GM12875 (cell line): ENCODE results near the gene TPST1.
"Not testable (repeated sequence)": the region's sequence is repeated elsewhere in the genome, so short reads cannot be mapped to it uniquely, and the experiment has no call there.

Source experiments
- H3K4me3 ChIP-seq: one replicate; pipeline ENCODE4 v1.5.1; 2011; ENCODE audit warnings: low read depth, low read length, control low read depth
- TF ChIP-seq, protein P1 (sequence below): IDR thresholded peaks from 2 replicates; pipeline ENCODE4 v1.5.1; 2011; ENCODE audit warnings: low read depth, mild to moderate bottlenecking, control low read depth, inconsistent platforms, low read length, moderate library complexity, borderline replicate concordance; ENCODE audit not compliant: insufficient read depth

The TPST1 gene

DNA sequence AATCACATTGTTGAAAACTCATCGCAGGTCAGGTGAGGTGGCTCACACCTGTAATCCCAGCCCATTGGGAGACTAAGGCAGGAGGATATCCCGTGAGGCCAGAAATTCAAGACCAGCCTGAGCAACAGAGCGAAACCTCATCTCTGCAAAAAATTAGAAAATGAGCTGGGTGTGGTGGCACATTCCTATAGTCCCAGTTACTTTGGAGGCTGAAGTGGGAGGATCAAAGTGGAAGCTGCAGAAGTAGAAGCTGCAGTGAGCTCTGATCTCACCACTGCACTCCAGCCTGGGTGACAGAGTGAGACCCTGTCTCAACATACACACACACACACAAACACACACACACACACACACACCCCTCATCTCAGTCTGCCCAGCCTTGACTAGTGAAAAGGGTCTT lies 190.9 kb downstream of the TPST1 start:
- not testable (repeated sequence) for H3K4me3 ChIP-seq

GRCh38 chr7:66398841-66399240 lies 193.7 kb downstream of the TPST1 start:
- not testable (repeated sequence) for H3K4me3 ChIP-seq

DNA sequence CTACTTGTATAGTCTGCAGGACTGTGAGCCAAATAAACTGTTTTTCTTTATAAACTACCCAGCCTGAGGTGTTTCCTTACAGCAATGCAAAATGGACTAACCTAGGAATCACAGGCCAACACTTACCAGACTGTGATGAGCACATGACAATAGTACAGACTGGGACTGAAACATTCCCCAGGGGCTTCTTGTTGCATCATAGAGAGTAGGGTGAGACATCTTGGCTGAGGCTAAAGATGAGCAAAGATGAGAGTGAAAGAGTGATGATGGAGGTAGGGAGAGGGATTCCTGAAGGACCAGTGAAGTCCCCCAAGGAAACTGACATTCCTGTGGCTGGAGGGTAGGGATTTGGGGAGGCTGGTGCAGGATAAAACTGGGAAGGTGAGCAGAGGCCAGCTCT lies 194.4 kb downstream of the TPST1 start:
- H3K4me3 ChIP-seq, result no peak overlapping the region
- TF ChIP-seq, protein P1, sequence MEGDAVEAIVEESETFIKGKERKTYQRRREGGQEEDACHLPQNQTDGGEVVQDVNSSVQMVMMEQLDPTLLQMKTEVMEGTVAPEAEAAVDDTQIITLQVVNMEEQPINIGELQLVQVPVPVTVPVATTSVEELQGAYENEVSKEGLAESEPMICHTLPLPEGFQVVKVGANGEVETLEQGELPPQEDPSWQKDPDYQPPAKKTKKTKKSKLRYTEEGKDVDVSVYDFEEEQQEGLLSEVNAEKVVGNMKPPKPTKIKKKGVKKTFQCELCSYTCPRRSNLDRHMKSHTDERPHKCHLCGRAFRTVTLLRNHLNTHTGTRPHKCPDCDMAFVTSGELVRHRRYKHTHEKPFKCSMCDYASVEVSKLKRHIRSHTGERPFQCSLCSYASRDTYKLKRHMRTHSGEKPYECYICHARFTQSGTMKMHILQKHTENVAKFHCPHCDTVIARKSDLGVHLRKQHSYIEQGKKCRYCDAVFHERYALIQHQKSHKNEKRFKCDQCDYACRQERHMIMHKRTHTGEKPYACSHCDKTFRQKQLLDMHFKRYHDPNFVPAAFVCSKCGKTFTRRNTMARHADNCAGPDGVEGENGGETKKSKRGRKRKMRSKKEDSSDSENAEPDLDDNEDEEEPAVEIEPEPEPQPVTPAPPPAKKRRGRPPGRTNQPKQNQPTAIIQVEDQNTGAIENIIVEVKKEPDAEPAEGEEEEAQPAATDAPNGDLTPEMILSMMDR, result no peak

DNA sequence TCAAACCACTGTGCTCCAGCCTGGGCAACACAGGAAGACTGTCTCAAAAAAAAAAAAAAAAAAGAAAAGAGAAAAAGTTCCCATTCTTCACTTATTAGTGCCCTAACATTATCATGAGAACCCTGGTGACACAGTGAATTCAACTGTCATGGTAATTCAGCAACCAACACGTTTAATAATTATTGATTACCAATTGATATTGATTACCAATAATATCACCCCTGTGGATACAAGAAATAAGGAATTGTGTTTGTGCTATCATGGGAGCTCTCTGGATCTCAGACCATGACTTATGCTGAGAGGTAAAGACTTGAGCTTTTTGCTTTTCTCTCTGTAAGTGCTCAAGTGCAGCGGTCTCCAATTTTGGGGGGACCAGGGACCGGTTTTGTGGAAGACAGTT lies 195.3 kb downstream of the TPST1 start:
- TF ChIP-seq, protein P1, result no peak
- no peak overlapping the region for H3K4me3 ChIP-seq

DNA sequence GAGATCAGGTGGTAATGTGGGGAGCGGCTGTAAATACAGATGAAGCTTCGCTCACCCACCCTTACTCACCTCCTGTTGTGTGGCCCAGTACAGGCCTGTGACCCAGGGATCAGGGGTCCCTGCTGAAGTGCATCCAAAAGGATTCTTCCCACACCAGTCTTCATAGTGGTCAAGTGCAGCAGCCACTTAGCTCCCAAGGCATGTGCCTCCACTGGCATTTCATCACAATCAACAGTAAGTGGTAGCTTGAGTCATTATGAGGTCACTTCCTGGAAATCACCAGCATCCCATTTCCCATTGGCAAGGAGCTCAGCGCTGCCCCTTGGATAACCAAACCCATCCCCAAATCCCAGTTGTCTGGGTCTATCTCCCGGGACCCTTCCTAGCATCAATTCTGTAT lies 196.0 kb downstream of the TPST1 start:
- not testable (repeated sequence) for H3K4me3 ChIP-seq

- not testable (repeated sequence) for H3K4me3 ChIP-seq
Measured at GRCh38 chr7:66401932-66402331, 196.8 kb downstream of the TPST1 start.

GRCh38 chr7:66403564-66403963 lies 198.4 kb downstream of the TPST1 start:
- H3K4me3 ChIP-seq, result no peak overlapping the region
- TF ChIP-seq, protein P1, result no peak

- no peak overlapping the region for H3K4me3 ChIP-seq
- TF ChIP-seq, protein P1, result no peak
Measured at GRCh38 chr7:66409493-66409892, 204.4 kb downstream of the TPST1 start.
